Measurements from ENCODE around the gene EEIG1.

The EEIG1 gene

DNA sequence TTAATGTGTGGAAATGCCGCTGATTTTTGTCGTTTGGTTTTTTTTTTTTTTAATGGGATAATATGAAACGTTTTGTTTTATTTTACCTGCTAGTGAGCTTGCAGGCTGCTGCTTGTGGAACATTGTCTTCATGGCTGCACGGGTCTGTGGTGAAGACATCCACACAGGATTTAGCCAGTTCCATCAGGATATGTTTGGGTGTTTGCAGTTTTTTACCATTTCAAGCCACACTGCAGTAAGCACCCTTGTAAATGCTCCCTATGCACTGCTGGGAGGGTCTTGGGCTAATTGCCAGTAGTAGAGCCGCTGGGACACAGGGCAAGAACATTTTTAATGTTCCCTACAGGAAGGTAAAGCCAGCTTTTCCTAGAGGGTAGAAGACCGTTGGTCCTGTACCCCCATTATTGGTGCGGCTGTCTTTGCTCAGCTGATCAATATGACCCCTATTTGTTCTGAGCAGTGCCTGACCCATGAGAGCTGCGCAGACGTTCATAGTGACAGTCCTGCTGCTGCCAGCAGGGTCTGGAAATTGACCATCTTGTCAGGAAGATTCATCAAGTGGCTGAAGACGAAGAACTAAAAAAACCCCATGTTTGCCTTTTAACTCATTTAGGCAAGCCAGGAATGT lies 20.5 kb upstream of the EEIG1 start:
- no peak for DNase-seq (ENCODE audit: low spot score)

DNA sequence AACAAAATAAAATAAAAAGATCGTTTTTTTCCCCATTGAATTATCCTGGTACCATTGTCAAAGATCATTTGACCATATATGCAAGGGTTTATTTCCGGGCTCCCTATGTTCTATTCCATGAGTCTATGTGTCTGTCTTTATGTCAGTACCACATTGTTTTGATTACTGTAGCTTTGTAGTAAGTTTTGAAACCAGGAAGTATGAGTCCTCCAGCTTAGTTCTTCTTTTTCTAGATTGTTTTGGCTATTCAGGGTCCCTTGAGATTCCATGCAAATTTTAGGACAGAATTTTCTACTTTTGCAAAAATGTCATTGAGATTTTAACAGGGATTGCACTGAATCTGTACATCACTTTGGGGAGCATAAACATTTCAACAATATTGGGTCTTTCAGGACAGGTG lies 18.7 kb upstream of the EEIG1 start:
- DNase-seq (ENCODE audit: low spot score) = no peak

DNA sequence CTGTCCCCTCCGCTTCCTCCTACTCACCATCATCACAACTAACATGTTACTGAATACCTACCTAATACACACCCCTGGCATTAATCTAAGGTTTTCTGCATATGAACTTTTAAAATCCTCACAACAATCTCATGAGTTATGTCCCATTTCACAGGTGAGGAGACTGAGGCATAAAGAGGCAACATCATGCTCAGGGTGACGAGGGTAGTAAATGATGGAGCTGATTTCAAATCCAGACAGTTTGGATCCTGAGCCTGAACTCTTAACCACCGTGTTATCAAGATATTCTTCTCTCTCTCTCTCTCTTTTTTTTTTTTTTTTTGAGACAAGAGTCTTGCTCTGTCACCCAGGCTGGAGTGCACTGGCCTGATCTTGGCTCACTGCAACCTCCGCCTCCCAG lies 12.9 kb upstream of the EEIG1 start:
- no peak for DNase-seq (ENCODE audit: low spot score)

DNA sequence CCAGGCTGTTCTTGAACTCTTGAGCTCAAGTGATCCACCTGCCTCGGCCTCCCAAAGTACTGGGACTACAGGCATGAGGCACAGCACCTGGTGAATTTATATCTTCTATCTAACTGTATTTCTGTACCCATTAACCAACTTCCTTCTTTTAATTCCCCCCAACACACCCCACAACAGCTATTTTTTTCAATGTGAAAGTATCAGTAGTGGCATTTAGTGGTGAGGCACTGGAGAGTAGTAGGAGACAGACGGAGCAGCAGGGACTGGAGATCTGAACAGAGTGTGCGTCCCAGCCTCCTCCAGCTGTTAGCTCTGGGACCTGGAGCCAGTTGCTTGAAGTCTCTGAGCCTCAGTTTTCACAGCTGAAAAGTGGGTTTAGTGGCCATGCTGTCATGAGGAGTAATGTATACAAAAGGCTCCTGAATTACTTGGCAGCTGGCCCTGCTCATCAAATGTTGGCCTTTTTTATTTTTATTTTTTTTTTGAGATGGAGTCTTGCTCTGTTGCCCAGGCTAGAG lies 11.0 kb upstream of the EEIG1 start:
- peak; percentile 37 for DNase-seq (ENCODE audit: low spot score)

DNA sequence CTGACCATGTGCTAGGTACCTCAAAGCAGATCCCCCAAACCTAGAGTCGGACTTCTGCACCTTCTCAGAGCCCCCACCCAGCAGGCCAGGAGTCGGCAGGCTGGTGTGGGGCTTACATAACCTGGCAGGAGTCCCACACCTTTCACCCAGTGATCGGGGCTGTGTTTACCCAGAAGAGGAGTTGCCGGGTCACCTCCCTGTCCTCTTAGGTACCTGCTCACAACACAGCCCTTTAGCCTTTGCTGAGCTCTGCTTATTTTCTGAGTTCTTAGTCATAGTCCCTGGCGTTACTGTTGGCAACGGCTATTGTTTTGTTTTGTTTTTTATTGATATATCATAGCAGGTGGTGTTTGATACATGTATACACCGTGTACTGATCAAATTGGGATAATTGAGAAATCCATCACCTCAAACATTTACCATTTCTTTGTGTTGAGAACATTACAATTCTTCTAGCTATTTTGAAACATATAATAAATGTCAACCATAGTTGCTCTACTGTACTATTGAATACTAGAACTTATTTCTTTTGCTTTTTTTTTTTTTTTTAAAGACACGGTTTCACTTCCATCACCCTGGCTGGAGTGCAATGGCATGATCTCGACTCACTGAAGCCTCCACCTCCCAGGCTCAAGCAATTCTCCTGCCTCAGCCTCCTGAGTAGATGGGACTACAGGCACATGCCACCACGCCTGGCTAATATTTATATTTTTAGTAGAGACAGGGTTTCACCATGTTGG lies 10.4 kb upstream of the EEIG1 start:
- DNase-seq (ENCODE audit: low spot score) = peak; percentile 5

DNA sequence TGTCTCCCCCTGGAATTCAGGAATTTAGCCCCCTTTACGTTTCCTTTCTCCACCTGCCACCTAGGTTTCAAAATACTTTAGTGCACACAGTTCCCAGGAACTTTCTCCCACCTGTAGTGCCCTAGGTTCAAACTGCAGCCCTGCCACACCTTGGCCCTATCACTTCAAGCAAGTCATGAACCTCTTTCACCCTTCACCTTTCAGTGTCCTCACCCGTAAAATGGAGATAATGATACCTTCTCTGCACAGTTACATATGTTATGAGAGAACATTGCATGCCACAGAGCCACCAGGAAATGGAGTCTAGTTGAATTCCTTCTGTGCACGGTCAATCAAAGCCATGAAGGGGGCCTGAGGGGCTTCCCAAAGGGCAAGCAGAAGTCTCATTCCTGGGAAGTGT lies 9.8 kb upstream of the EEIG1 start:
- DNase-seq (ENCODE audit: low spot score) = no peak

DNA sequence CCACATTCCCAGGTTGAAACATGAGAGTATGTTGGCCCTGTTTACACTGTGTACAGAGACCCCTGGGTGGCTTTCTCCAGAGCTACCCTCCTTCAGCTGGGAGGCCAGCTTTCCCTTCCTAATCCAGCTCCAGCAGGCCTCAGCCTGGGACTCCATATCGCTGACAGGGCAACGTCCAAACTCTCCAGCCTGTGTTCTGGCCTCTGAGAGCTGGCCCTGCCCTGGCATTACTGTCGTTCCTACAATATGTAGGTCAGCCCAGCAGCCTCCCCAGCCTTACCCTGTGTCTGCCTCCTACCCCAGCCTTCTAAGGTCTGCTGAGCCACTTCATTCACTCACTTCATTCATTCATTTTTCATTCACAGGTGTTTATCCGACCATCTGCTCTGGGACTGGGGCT lies 8.3 kb upstream of the EEIG1 start:
- no peak for DNase-seq (ENCODE audit: low spot score)

DNA sequence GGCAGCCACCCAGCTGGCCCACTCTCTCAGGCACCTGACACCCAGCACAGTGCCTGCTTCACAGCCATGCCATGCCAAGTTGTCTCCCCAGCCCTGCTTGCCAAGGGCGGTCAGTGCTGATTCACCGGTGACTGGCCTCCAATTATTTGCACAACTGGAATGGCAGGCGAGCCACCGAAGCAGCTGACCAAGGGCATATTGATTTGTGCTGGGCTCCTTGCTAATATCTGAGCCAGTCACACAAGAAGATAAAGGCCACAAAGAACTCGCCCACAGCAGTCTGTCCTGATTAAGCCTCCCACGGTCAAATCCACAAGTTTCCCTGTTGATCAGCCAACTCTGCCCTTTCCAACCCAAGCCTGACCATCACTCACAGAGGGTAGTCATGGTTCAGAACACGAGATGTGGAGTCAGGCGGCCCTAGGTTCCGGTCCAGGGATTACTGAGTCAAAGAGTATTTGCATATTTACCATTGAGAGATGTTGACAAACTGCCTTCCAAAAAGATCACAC lies 6.4 kb upstream of the EEIG1 start:
- peak; percentile 57 for DNase-seq (ENCODE audit: low spot score)

DNA sequence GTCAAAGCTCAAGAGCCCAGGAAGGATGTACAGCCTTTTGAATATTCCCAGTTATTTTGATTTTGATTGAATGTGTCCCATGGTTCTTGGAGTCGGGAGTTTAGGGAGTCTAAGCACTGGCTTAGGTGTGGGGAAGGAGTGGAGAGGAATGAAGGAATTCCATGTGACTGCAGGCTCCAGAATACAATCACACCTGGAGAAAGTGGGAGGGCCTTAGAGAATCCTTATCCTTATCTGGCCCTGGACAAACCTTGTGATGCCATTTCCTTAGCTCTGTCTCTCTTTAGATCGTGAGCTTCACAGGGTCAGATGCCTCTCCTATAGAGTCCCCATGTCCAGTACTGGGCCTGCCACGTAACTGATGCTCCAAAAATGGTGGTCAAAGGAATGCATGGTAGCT lies 4.2 kb upstream of the EEIG1 start:
- no peak for DNase-seq (ENCODE audit: low spot score)

DNA sequence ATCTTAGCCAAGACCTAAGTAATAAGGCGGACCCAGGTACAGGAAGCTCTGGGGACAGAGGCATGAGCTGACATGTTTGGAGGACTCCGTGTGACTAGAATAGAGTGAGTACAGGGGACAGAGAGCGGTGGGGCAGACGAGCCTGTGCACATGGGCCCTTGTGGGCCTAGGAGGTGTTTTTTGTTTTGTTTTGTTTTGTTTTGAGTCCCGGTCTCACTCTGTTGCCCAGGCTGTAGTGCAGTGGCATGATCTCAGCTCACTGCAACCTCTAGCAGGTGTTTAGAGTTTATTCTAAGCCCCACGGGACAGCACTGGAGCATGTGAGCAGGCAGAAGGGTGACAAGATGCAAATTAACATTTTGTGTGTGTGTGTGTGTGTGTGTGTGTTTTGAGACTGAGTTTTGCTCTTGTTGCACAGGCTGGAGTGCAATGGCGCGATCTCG lies 3.1 kb upstream of the EEIG1 start:
- DNase-seq (ENCODE audit: low spot score) = peak; percentile 75

DNA sequence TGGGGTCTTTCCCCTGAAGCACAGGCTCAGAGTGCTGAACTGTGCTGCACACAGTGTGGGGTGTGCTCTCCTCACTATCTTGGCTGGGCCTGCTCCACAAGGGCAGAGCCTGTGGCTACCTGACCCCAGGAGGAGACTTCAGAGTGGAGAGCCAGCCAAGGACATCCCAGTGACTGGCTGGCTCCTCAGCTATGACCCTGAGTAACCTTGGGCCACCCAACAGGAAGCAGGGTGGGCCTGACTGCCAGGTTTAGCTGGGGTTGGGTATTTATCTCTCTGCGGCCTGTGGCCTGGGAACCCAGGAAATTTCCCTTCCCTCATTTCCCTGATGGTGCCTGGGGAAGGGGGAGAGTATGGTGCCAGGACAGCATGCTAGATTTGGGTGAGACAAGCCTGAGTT lies 2.1 kb upstream of the EEIG1 start:
- no peak for DNase-seq (ENCODE audit: low spot score)

DNA sequence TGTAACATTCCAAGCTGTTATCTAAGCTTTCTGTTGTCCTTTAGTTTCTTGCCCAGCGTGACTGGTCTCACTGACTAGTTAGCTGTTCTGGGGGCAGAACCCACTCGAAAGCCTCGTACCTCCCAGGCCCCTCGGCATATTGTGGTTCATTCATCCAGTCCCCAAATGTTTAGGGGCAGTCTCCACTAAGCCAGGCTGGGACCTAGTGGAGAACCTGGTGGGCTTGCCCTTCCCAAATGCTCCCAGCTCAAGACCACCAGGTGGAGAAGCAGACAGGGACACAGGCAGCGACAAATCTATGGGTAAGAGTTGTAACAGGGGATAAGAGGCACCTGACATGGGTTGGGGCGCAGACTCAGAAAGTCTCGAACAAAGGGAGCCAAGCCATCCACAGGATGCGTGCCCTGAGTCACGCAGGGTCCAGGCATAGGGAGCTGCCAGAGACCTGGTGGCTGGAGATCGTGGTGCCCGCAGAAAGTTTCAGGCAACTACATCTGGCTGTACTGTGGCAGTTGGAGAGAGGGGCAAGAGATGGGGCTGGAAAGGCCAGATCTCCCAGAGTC lies 851 bp upstream of the EEIG1 start:
- DNase-seq (ENCODE audit: low spot score) = no peak

DNA sequence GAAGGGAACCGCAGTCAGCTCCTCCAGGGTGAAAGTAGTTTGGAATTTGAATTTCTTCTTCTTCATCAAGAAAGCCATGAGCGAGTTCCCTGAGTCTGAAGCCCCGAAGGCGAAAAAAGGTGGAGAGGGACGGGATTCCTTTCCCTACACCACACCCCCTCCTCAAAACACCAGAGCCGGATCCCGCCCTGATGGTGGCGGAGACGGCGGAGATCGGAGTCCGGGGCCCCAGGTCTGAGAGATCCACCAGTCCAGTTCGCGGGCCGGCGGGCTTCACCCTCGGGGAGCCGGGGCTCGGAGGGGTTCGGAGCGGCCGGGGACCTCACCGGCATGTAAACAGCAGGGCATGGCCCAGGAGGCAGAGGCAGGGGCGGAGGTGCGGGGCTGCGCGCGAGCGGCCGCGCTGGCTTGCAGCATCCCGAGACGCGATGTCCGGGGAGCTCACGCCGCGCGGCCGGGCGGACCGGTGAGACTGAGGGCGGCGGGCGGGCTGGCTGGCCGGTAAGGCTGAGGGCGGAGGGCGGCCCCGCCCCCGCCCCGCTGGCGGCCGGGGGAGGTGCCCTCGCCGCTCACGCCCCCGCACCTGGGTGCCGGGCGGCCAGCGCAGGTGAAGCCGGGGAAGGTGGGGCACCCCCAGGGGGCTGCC lies 606 bp downstream of the EEIG1 start:
- no peak for DNase-seq (ENCODE audit: low spot score)

DNA sequence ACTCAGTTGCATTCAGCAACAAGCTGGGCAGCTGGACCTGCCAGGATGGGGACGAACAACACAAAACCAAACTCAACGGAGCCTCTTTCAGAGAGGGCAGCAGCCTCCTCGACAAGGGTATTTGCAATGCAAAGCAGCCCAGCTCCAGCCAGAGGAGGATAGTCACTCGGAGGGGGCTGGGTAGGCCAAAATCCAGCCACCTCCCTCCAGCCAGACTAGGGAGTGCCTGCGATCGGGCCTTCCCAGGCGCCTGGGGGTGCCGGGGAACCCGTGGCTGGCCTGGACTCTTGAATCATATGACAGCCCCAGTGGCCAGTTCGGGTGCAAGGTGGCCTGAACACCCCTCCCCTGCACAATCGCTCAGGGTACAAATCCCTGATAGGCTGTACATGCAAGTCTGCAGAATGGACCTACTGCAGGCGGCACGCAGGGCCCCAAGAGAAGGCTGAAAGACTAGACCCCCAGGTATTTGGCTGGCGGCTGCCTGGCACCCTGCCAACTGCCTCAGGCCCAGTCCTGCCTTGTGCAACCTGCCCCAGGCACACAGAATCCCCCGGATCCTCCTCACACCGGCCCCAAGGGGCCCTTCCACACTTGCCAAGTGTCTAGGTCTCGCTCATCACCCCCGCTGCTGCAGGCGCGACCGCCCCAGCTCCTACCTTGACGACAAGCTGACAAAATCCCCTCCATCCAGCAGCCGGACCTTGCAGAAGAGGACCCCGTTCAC lies 1.3 kb downstream of the EEIG1 start:
- peak; percentile 69 for DNase-seq (ENCODE audit: low spot score)

DNA sequence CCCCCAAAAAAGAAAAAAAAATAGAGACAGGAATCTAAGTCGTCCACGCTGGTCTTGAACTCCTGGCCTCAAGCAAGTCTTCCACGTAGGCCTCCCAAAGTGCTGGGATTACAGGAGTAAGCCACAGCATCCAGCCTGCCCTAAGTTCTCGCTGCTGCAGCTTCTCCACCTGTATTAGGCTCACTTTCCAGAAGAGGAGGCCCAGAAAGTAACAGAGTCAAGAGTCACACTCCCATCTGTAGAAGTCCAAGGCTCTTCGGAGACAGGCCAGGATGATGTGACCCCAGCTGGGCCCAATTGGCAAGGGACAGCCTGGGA lies 1.8 kb downstream of the EEIG1 start:
- DNase-seq (ENCODE audit: low spot score) = no peak

DNA sequence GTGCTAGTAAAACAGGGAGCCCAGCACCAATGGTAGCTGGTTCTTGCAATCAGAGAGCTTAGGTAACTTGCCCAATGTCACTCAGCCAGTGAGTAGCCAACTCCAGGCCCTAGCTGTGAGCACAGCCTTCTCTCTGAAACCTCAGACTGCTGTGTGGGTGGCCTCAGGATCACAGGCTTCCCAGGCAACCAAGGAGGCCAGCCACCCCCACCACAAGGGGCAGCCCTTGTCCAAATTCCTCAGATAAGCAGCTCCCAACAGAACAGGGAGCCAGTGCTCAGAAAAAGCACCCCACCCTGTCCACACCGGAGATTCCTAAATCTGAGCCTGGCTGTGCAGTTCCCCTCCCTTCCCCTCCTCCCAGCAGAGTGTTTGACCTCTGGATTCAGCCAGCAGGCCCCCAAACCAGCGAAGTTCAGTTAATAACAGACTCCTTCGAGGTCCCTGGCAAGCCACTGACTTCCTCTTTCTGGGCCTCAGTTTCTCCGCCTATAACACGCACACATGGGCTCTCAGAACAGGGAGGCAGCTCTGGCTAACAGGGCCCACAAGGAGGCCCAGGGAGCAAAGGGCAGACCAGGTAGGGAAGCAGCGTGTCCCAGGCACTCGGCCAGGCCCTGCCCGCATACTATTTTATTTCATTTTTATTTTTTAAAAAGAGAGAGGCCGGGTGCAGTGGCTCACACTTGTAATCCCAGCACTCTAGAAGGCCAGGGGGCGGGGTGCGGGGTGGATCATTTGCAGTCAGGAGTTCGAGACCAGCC lies 2.7 kb downstream of the EEIG1 start:
- no peak for DNase-seq (ENCODE audit: low spot score)

DNA sequence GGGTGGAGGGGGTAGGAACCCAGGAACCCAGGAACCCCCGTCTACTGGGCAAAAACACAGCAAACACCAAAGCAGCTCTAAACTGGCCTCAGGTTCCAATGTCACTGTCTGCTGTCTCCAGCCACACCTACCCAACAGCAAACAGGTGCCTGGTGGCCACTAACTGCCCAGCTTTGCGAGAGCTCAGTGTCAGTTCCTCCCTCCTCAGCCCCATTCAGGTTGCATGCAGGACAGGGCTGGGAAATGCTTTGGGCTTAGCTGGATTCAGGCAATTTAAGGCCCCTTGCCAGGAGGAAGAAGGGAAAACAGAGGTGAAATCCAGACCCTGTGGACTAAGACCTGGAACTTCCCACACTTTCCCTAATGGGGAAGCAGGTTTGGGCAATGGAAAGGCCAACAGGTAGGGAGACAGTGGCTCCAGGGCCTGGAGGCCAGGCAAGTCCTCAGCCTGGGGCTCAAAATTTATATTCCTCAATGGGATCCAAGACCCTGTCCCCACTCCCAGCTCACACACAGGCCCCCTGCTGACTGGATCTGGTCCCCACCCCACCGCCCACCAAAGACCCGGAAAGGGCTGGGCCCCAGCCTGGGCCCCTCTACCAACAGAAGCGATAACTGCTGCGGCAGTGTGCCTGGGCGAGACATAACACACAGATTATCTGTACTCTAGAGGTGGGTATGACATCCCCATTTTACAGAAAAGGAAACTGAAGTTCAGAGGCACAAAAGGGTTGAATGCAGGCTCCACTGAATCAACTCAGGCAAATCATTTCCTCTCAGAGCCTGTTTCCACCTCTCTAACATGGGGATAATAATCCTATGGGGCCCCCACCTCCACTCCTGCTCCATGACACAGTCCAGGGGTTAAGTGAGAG lies 3.5 kb downstream of the EEIG1 start:
- no peak for DNase-seq (ENCODE audit: low spot score)

DNA sequence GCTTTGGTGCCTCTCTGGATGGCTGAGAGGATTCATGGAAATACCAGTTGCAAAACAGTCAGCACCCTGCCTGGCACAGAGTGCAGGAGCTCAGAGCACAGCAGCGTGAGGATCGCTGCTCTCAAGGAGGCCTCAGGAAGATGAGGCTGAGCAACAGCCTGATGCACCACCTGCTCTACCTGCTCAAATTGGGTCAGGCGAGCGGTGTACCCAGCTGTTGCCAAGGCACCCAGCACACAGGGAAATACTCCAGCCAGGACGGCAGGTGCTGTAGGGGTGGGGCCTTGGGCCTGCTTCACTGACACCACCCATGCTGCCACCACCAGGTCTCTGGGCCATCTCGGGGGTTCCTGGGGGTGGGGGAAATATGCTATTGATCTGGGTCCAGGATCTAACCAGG lies 4.3 kb downstream of the EEIG1 start:
- DNase-seq (ENCODE audit: low spot score) = no peak

DNA sequence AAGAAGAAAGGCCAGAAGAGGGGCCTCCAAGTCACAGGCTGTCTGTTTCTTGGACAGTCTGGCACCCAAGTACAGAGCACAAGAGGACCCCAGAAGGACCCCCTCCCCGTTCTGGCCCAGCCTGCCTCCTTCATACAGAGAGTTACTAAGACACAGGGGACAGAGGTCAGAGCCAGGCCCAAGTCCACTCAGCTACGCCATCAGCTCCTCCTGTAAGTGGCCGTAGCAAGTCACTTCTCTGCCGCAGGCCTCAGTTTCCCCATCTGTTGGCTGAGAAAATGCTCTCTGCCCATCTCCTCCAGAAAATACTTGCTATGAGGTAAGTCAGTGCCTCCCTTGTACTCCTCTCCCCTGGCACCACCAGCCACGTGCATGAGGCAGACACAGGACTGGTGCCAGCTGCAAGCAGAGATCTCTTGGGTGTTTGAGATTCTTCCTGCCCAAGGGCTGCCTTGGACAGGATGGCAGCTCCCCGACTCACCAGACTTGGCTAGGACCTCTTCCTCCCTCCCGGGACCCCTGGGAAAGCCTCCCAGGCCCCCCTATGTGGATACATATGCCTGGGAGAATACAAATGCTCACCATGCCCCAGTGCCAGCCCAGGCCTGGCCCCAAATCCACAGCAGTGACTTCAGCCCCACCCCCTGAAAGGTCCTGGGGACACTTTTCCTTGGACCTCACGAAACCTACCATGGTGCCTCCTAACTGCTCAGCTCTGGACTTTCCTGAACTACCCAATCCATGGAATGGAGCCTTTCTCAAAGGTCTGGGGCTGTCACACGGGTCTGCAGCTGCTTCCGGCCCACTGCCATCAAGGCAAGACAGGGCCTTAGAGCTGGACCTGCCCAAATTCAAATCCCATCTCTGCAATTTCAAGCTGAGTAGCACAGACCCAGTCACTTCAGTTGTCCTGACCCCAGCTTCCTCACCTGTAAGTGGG lies 5.1 kb downstream of the EEIG1 start:
- DNase-seq (ENCODE audit: low spot score) = no peak
